Astrocyte (in vitro differentiated cells and primary cell): Measurements from ENCODE around the gene PCBP4. TPM values are rescaled to one million over a fixed set of nuclear protein-coding genes. Genes with fewer than 3 reads are reported as not detected.

Experiments
- DNase-seq: peaks from one replicate; pipeline ENCODE4 v3.0.0-alpha.2; 2010; ENCODE audit warnings: low read depth
- FAIRE-seq: peaks from 2 replicates; lab custom pipeline; 2011; peaks lifted over from hg19 to GRCh38; lab: Jason Lieb, UNC
- H2AFZ ChIP-seq: 2 replicates; pipeline ENCODE4 v1.6.0; 2012; ENCODE audit warnings: low read depth, low read length, inconsistent platforms
- H3K27ac ChIP-seq: 2 replicates; pipeline ENCODE4 v1.5.1; 2011; ENCODE audit warnings: low read depth, low read length, inconsistent platforms
- H3K27me3 ChIP-seq: 2 replicates; pipeline ENCODE4 v1.6.0; 2011; ENCODE audit warnings: low read length, inconsistent platforms; ENCODE audit not compliant: insufficient read depth
- H3K36me3 ChIP-seq: 2 replicates; pipeline ENCODE4 v1.5.1; 2011; ENCODE audit warnings: low read length, inconsistent platforms; ENCODE audit not compliant: insufficient read depth
- H3K4me1 ChIP-seq: 2 replicates; pipeline ENCODE4 v1.5.1; 2011; ENCODE audit warnings: low read length, inconsistent platforms; ENCODE audit not compliant: insufficient read depth
- H3K4me2 ChIP-seq: 2 replicates; pipeline ENCODE4 v1.6.0; 2012; ENCODE audit warnings: low read length, inconsistent platforms
- H3K4me3 ChIP-seq: 2 replicates; pipeline ENCODE4 v1.5.1; 2011; ENCODE audit warnings: low read depth, mild to moderate bottlenecking, low read length, inconsistent platforms; ENCODE audit not compliant: insufficient read depth
- H3K79me2 ChIP-seq: 2 replicates; pipeline ENCODE4 v1.6.0; 2012; ENCODE audit warnings: mild to moderate bottlenecking, low read length, inconsistent platforms; ENCODE audit not compliant: insufficient read depth
- H3K9ac ChIP-seq: 2 replicates; pipeline ENCODE4 v1.6.0; 2012; ENCODE audit warnings: mild to moderate bottlenecking, low read length, inconsistent platforms
- H3K9me3 ChIP-seq: 2 replicates; pipeline ENCODE4 v1.5.1; 2012; ENCODE audit warnings: low read depth, mild to moderate bottlenecking, low read length, inconsistent platforms; ENCODE audit not compliant: insufficient read depth
- H4K20me1 ChIP-seq: 2 replicates; pipeline ENCODE4 v1.6.0; 2012; ENCODE audit warnings: low read length, inconsistent platforms; ENCODE audit not compliant: insufficient read depth
- H3K27ac Mint-ChIP-seq: one replicate; pipeline ENCODE4 v1.8.0; 2021; ENCODE audit warnings: mild to moderate bottlenecking, mixed read lengths; ENCODE audit not compliant: unreplicated experiment
- H3K27me3 Mint-ChIP-seq: one replicate; pipeline ENCODE4 v1.8.0; 2021; ENCODE audit warnings: low read depth, mixed read lengths; ENCODE audit not compliant: unreplicated experiment
- H3K36me3 Mint-ChIP-seq: one replicate; pipeline ENCODE4 v1.8.0; 2021; ENCODE audit warnings: low read depth, mixed read lengths; ENCODE audit not compliant: unreplicated experiment
- H3K4me1 Mint-ChIP-seq: one replicate; pipeline ENCODE4 v1.8.0; 2021; ENCODE audit warnings: low read depth, mixed read lengths; ENCODE audit not compliant: unreplicated experiment
- H3K4me3 Mint-ChIP-seq: one replicate; pipeline ENCODE4 v1.8.0; 2021; ENCODE audit warnings: mild to moderate bottlenecking, moderate library complexity, mixed read lengths; ENCODE audit not compliant: unreplicated experiment
- H3K9me3 Mint-ChIP-seq: one replicate; pipeline ENCODE4 v1.8.0; 2021; ENCODE audit warnings: mild to moderate bottlenecking, mixed read lengths; ENCODE audit not compliant: unreplicated experiment
- EZH2 ChIP-seq: IDR thresholded peaks from 2 replicates; pipeline ENCODE4 v1.6.1; 2012; ENCODE audit warnings: mild to moderate bottlenecking, low read length, inconsistent platforms; ENCODE audit not compliant: insufficient read depth
- total RNA-seq: library from RNA; stranded (reverse); gene quantifications from 2 replicates; pipeline ENCODE4 v1.2.1, GENCODE V29; 2021
- TF ChIP-seq, protein P1 (sequence below): IDR thresholded peaks from 2 replicates; pipeline ENCODE4 v1.5.1; 2011; ENCODE audit warnings: low read depth, mild to moderate bottlenecking, inconsistent platforms, low read length, moderate library complexity; ENCODE audit not compliant: insufficient read depth

The PCBP4 gene
- total RNA-seq, 1 donor from 2014 or later = 102 TPM

DNA sequence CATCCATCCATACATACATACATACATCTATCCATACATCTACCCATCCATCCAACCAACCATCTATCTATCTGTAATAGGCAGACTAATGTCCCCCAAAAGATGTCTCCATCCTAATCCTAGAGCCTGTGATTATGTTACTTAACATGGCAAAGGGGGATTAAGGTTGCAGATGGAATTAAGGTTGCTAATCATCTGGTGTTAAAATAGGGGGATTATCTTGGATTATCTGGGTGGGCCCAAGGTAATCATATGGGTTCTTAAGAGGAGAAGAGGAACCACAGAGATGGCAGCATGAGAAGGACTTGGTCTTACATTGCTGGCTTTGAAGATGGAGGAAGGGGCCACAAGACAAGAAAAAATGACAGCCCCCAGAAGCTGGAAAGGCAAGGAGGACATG, 43.2 kb upstream of the PCBP4 start:
- peaks cover 12% of the 10 kb centered on the region for H3K4me1 Mint-ChIP-seq
- no peaks in the 10 kb centered on the region for H3K36me3 ChIP-seq
- H3K4me3 Mint-ChIP-seq = no peak overlapping the region
- no peak for DNase-seq
- peaks cover 9% of the 10 kb centered on the region for H3K4me1 ChIP-seq
- H3K9me3 ChIP-seq = no peaks in the 10 kb centered on the region
- TF ChIP-seq, protein P1, sequence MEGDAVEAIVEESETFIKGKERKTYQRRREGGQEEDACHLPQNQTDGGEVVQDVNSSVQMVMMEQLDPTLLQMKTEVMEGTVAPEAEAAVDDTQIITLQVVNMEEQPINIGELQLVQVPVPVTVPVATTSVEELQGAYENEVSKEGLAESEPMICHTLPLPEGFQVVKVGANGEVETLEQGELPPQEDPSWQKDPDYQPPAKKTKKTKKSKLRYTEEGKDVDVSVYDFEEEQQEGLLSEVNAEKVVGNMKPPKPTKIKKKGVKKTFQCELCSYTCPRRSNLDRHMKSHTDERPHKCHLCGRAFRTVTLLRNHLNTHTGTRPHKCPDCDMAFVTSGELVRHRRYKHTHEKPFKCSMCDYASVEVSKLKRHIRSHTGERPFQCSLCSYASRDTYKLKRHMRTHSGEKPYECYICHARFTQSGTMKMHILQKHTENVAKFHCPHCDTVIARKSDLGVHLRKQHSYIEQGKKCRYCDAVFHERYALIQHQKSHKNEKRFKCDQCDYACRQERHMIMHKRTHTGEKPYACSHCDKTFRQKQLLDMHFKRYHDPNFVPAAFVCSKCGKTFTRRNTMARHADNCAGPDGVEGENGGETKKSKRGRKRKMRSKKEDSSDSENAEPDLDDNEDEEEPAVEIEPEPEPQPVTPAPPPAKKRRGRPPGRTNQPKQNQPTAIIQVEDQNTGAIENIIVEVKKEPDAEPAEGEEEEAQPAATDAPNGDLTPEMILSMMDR = no peak
- no peak for TF ChIP-seq EZH2
- no peak for FAIRE-seq
- H3K4me2 ChIP-seq = no peak overlapping the region
- H3K4me3 ChIP-seq = no peak overlapping the region
- H3K27ac ChIP-seq = no peak overlapping the region
- no peak overlapping the region for H3K27ac Mint-ChIP-seq
- H3K79me2 ChIP-seq = no peaks in the 10 kb centered on the region
- no peak overlapping the region for H2AFZ ChIP-seq
- no peaks in the 10 kb centered on the region for H3K27me3 ChIP-seq
- H3K36me3 Mint-ChIP-seq = no peaks in the 10 kb centered on the region
- no peaks in the 10 kb centered on the region for H3K9me3 Mint-ChIP-seq
- no peak overlapping the region for H3K9ac ChIP-seq
- H4K20me1 ChIP-seq = no peaks in the 10 kb centered on the region
- peaks cover 2% of the 10 kb centered on the region for H3K27me3 Mint-ChIP-seq

DNA sequence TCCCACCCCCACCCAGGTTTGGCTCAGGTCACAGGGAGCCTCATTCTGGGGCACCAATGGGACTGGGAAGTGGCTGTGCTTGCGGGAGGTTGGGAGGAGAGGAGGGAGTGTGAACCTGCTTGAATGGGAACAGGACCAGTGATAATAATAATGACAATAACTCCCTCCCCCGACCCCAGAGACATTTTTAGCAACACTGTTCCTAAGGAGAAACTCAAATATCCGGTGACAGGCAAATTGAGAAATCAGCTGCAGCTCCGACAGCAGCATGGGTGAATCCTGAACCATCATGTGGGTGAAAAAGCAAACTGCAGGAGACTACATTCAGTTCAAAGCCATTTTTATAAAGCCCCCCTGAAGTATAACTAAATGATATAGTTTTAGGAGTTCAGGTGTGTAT, 40.0 kb upstream of the PCBP4 start:
- H4K20me1 ChIP-seq = no peaks in the 10 kb centered on the region
- DNase-seq (no peak), FAIRE-seq (no peak)
- Mint-ChIP-seq H3K9me3 (no peaks in the 10 kb centered on the region), H3K4me1 (peaks cover 14% of the 10 kb centered on the region), H3K4me3 (no peak overlapping the region), H3K36me3 (no peaks in the 10 kb centered on the region), H3K27ac (no peak overlapping the region), H3K27me3 (peaks cover 12% of the 10 kb centered on the region)
- no peak overlapping the region for H3K27ac ChIP-seq
- no peaks in the 10 kb centered on the region for H3K79me2 ChIP-seq
- H3K9me3 ChIP-seq = no peaks in the 10 kb centered on the region
- H3K36me3 ChIP-seq = no peaks in the 10 kb centered on the region
- H3K4me1 ChIP-seq = peaks cover 16% of the 10 kb centered on the region
- no peak overlapping the region for H3K4me2 ChIP-seq
- no peaks in the 10 kb centered on the region for H3K27me3 ChIP-seq
- H2AFZ ChIP-seq = no peak overlapping the region
- no peak overlapping the region for H3K9ac ChIP-seq
- H3K4me3 ChIP-seq = no peak overlapping the region
- TF ChIP-seq, protein P1 = no peak
- TF ChIP-seq EZH2 = no peak

DNA sequence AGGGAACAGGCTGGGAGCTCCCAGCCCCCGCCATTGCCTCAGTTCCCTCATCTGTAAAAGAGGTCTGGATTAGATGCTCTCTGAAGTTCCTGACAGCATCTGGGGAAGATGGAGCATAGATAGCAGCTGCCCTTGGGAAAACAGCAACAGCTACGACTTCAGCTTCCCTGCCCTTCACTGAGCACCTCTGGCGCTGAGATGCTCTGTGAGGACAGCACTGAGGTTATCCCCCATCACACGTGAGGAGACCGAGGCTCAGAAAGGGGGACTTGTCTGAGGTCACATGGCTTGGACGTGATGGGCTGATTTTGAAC, 39.5 kb upstream of the PCBP4 start:
- no peak overlapping the region for H3K4me3 ChIP-seq

More for the DNA sequence above, 39.5 kb upstream of the PCBP4 start:
- H3K27me3 ChIP-seq = no peaks in the 10 kb centered on the region
- Mint-ChIP-seq H3K4me3 (no peak overlapping the region), H3K4me1 (peaks cover 14% of the 10 kb centered on the region), H3K27me3 (peaks cover 12% of the 10 kb centered on the region), H3K9me3 (no peaks in the 10 kb centered on the region), H3K36me3 (no peaks in the 10 kb centered on the region), H3K27ac (no peak overlapping the region)
- H3K36me3 ChIP-seq = no peaks in the 10 kb centered on the region
- H3K27ac ChIP-seq = no peak overlapping the region
- H3K79me2 ChIP-seq = no peaks in the 10 kb centered on the region
- no peak for TF ChIP-seq EZH2
- TF ChIP-seq, protein P1 = no peak
- H3K9ac ChIP-seq = no peak overlapping the region
- FAIRE-seq (no peak), DNase-seq (no peak)
- no peak overlapping the region for H3K4me2 ChIP-seq
- H3K9me3 ChIP-seq = no peaks in the 10 kb centered on the region
- H4K20me1 ChIP-seq = no peaks in the 10 kb centered on the region
- peaks cover 16% of the 10 kb centered on the region for H3K4me1 ChIP-seq
- H2AFZ ChIP-seq = no peak overlapping the region
